ENCODE results near the gene RAB43. TPM values are rescaled to one million over a fixed set of nuclear protein-coding genes. Genes with fewer than 3 reads are reported as not detected.

Gene RAB43
- total RNA-seq, 4 donors from 2014 or later: 6.3 to 16.4 (median 9.9) TPM

GRCh38 chr3:129063091-129063640 lies 58.4 kb downstream of the RAB43 start:
- no peak for TF ChIP-seq CTCF (IDR thresholded peaks at IDR 0.05; ENCODE audit: low read depth)

- TF ChIP-seq CTCF (IDR thresholded peaks at IDR 0.05; ENCODE audit: low read depth): no peak
These were observed 59.4 kb downstream of the RAB43 start for GRCh38 chr3:129061888-129062834.

GRCh38 chr3:129061023-129061887 lies 60.3 kb downstream of the RAB43 start:
- no peak for TF ChIP-seq CTCF (IDR thresholded peaks at IDR 0.05; ENCODE audit: low read depth)

DNA sequence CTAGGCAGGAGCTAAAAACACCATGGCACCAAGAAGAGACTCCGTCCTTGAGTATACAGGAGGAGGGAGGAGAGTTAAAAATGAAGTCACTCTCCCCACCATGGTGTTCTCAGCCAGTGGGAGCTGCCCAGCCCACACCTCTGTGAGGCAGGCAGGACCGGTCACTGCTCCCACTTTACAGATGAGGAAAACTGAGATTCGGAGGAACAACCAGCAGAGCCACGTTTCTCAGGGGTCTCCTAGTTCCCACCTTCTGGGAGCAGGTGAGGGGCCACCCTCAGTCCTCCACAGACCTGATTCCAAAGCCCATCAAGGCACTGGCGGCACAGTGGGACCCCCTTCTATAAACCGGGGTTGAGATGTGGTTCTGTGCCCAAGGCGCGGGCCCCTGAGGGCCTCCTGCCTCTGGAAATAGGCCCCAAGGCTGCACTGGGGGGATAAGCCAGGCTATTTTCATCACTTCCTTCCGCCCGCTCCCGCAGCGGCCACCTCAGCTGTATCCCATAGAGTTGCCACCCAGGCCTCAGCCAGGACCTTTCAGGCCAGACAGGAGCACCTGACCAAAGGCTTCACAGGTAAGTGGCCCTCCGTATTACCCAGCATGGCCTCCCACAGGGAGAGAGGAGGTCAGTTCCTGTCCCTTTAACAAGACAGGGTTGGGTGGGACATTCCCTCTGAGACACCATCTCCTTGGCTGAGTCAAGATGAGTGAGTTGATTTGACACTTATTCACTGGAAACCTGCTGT lies 61.2 kb downstream of the RAB43 start, which contains the start of gene GP9:
GP9 (plus strand) TSS at position 504 of the 747 bp plus-strand sequence. CDS start 961 bp downstream, outside the sequence.
- no peak for TF ChIP-seq CTCF (IDR thresholded peaks at IDR 0.05; ENCODE audit: low read depth)

DNA sequence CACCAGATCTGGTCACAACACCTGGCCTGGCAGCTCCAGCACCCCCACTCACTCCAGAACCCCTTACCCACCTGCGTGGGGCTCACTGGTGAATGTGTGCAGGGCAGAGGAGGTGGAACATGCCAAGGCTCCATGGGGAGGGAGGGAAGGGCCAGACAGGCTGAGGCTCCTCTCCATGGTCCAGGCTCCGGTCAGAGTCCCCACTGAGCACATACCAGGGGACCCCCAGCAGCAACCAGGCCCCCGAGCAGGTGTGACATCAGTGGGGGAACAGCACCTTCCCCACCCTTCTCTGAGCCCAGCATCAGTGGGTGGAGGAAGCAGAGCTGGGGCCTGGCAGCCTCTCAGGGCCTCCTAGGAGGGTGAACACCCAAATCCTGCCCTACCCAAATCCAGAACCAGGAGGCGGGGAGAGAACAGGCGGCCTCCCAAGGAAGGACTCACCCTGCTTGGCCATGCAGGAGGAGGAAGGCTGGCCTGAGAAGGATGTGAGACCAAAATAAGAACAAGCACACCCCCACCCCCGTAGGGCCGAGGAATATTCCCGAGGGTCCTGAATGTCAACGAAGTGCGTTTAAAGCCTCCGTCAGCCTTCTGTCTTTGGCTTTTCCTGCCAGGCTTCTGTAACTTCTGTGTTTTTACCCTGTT lies 62.2 kb downstream of the RAB43 start:
- no peak for TF ChIP-seq CTCF (IDR thresholded peaks at IDR 0.05; ENCODE audit: low read depth)

DNA sequence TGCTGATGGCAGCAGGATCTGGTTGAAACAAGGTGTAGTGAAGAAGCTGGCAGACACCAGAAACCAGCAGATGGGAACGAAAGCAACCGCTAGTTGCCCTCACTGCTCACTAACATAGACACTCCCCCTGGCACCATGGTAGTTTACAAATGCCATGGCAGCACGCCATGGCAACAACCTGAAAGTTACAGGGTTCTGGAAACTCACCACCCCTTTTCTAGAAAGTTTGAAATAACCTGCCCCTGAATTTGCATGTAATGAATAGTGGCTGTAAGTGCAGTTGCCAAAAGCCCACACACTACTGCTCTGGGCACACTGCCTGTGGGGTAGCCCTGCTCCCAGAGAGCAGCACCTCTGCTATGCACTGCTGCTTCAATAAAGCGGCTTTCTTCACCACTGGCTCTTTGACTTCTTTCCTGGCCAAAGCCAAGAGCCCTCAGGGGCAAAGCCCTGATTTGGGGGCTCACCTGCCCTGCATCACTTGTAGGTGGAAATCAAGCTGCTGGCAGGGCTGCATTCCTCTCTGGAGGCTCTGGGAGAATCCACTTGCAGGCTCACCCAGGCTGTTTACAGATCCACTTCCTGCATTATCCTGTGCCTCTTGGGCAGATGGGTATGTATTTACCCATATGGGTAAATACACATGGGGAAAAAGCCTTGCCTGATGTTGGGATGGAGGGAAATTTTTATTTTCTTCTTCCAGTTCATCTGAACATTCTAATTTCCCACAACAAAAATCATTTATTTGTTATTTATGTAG lies 63.0 kb downstream of the RAB43 start:
- no peak for TF ChIP-seq CTCF (IDR thresholded peaks at IDR 0.05; ENCODE audit: low read depth)
